Endometrial microvascular endothelial cells (primary cell): ENCODE data around the gene PIGR. TPM values are rescaled to one million over a fixed set of nuclear protein-coding genes. Genes with fewer than 3 reads are reported as not detected.

Experiments used
- in situ Hi-C: cut with HindIII; loops from 2 replicates; pipeline ENCODE4 v1.10.0; 2017; ENCODE audit warnings: low sequenced_read_pairs, low pct_unique_long_range_greater_than_20kb; ENCODE audit errors: inconsistent ontology term
- total RNA-seq: library from RNA; depleted of rRNA; stranded (reverse); fragments of >200 nt; gene quantifications from one replicate; pipeline ENCODE4 v1.2.3, GENCODE V29; 2015; ENCODE audit errors: inconsistent ontology term

PIGR gene
- total RNA-seq, 1 donor from 2014 or later: not detected

DNA sequence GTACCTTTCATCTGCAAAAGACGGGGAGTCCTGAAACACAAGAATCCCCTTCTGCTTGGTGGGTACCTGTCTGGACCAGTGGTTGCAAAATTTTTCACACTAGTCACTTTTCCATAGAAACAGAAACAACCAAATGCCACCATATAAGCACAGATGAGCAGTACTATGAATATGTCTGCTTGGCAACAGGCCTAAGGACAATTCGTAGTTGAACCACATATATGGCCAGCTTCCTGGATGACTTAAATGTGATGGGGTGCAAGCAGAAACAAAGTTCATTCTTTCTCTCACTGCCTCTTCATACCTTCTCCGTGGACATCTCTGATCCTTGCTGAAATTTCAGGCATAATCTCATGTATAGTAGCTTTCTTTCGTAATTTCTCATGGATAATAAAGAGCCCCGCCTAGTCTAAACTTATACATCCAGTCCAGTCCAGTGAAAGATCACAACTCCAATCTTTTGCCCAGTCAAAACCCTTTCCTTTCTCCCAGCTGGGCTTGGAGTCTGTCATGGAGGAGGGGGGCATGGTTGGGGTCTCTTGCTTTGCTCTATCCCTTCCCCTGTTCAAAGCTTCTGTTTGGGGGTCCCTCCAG lies 16.9 kb upstream of the PIGR start:
- in situ Hi-C loops: no loop called here

- in situ Hi-C loops: no loop called here
These were observed 16.0 kb upstream of the PIGR start for GRCh38 chr1:206962272-206962671.

DNA sequence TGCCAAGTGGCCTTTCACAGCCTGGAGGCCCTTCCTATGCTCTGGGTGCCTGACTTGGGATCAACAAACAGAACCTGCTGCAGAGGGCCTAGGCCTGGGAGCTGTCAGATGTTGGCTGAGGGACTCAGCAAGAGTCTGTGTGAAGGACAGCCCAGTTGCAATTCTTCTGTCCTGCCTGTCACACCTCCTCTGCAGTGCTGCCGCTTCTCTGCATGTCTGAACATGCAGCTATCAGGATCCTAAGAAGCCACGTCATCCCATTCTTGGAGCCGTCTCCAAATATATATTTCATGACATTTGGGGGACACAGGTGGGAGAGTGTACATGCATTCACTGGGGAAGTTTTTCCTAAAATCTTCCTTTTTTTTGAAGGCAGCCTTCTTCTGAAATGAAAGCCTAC lies 15.4 kb upstream of the PIGR start:
- in situ Hi-C loops: no loop called here

GRCh38 chr1:206960676-206961386 lies 14.6 kb upstream of the PIGR start:
- in situ Hi-C loops: no loop called here

DNA sequence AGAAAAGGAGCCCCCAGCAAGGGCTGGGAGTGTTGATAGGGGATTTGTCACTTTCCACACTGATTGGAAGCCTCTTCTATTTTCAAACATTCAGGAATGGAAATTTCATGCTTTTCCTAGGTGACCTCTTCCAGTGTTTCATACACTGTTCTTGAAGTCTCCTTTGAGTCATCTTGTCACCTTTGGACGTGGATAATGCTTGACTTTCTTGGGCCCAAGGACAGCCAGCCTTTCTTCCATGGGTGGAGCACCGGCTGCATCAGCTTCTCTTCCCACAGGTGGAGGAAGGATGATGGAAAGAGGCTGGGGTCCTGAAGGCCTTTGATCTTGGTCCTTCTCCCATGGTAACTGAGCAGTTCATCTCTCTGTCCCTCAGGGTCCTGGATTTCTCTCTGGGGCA lies 11.9 kb upstream of the PIGR start:
- in situ Hi-C loops: no loop called here

DNA sequence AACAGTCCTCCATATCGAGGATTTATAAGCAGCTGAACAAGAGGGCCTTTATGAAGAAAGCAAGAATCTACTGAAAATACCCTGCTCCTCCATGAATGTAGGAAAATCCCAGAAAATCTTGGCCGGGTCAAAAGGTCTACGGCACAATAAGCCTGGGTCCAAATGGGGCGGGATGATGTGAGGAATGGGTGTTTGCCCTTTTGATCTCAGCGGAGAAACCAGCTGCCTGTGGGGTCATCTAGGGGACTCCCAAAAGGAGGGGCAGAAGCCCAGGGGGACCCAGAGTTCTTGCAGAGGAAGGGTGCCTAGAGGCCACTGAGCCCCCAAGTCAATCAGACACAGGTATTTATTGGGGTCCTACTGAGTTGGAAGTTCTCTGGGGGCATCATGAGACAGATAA lies 11.4 kb upstream of the PIGR start:
- in situ Hi-C loops: no loop called here

GRCh38 chr1:206955476-206956451 lies 9.5 kb upstream of the PIGR start:
- in situ Hi-C loops: no loop called here

- in situ Hi-C loops: no loop called here
These were observed 8.4 kb upstream of the PIGR start for GRCh38 chr1:206954459-206955342.

- in situ Hi-C loops: no loop called here
These were observed 7.4 kb upstream of the PIGR start for GRCh38 chr1:206953626-206954025.

- in situ Hi-C loops: no loop called here
These were observed 6.9 kb upstream of the PIGR start for GRCh38 chr1:206953126-206953525.

- in situ Hi-C loops: no loop called here
These were observed 5.9 kb upstream of the PIGR start for GRCh38 chr1:206952171-206952570.

- in situ Hi-C loops: no loop called here
These were observed 5.2 kb upstream of the PIGR start for GRCh38 chr1:206951318-206952100.

GRCh38 chr1:206949641-206950040 lies 3.4 kb upstream of the PIGR start:
- in situ Hi-C loops: no loop called here

- in situ Hi-C loops: no loop called here
These were observed 2.9 kb upstream of the PIGR start for GRCh38 chr1:206949208-206949607.

GRCh38 chr1:206947255-206947654 lies 989 bp upstream of the PIGR start:
- in situ Hi-C loops: no loop called here

DNA sequence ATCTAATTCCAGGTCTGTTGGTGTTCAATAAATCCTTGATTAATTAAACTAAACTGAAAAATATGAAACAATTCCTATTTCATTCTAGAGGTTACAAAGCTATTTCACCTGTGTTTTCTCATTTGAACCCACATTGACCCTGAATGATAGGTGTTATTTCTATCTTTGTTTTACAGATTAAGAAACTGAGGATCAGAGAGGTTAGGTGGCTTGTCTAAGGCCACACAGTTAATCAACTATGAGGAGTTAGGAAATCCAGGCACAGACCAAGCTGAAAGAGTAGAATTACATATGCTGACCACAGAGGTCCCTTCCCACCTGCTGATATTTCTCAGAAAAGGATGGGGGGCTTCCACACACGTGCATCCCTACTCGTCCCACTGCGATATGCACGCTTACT lies 487 bp downstream of the PIGR start:
- in situ Hi-C loops: no loop called here

- in situ Hi-C loops: no loop called here
These were observed 1.6 kb downstream of the PIGR start for GRCh38 chr1:206944703-206945102.

- in situ Hi-C loops: no loop called here
These were observed 4.4 kb downstream of the PIGR start for GRCh38 chr1:206941766-206942418.
